Thyroid gland (tissue), 4 donors: ENCODE measurements around the gene DAB1.

Experiments
- POLR2A ChIP-seq, 2 donors: fragments of 450-650 bp; IDR thresholded peaks; one replicate each; pipeline ENCODE4 v1.6.1; 2017; ENCODE audit warnings: antibody characterized with exemption in 2 of 2, mild to moderate bottlenecking in 2 of 2, moderate library complexity in 1 of 2
- TF ChIP-seq, protein P1 (sequence below), 6 experiments: fragments of 200-600 bp in 3 of 6; fragments of 450-650 bp in 3 of 6; sonication (generic) in 3 of 6; IDR thresholded peaks; one replicate each; pipeline ENCODE4 v1.5.1; 2016 to 2019; ENCODE audit warnings: antibody characterized with exemption in 6 of 6, mild to moderate bottlenecking in 2 of 6, inconsistent platforms in 1 of 6, moderate library complexity in 1 of 6

DNA sequence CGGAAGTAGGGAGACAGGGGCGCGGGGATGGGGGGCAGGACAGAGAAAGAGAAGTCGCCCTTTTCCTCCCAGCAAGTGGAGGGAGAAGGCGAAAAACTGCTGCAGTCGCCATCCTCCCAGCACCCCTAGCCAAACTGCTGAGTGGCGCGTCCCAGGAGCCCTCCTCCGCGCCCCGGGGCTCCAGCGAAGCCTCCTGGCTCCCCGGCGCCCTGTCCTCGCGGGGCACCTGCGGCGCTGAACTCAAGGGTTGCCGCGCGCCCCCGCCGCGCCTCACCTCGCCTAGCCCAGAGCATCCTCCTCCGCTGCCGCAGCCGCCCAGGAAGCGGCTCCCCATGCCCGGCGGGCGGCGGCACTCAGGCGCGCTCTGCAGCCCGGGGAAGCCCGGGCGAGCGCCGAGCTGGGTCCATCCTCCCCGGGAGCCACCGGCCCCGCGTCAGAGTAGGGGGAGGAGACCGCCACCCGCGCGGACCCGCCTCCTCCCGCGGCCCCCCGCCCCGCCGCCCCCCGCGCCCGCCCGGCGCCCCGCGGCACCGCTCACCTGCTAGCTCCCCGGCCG lies at the start of gene DAB1:
- TF ChIP-seq, protein P1, sequence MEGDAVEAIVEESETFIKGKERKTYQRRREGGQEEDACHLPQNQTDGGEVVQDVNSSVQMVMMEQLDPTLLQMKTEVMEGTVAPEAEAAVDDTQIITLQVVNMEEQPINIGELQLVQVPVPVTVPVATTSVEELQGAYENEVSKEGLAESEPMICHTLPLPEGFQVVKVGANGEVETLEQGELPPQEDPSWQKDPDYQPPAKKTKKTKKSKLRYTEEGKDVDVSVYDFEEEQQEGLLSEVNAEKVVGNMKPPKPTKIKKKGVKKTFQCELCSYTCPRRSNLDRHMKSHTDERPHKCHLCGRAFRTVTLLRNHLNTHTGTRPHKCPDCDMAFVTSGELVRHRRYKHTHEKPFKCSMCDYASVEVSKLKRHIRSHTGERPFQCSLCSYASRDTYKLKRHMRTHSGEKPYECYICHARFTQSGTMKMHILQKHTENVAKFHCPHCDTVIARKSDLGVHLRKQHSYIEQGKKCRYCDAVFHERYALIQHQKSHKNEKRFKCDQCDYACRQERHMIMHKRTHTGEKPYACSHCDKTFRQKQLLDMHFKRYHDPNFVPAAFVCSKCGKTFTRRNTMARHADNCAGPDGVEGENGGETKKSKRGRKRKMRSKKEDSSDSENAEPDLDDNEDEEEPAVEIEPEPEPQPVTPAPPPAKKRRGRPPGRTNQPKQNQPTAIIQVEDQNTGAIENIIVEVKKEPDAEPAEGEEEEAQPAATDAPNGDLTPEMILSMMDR (IDR thresholded peaks at IDR 0.05) = no peak
- TF ChIP-seq POLR2A (IDR thresholded peaks at IDR 0.05) = no peak
